CD4-positive, alpha-beta T cell treated with Interleukin-6 for 4 hours (primary cell): ENCODE data around the gene IPO7.

Source experiments
- DNase-seq: peaks from one replicate; pipeline ENCODE4 v3.0.0-alpha.2; 2020; ENCODE audit warnings: mixed read lengths

The IPO7 gene

DNA sequence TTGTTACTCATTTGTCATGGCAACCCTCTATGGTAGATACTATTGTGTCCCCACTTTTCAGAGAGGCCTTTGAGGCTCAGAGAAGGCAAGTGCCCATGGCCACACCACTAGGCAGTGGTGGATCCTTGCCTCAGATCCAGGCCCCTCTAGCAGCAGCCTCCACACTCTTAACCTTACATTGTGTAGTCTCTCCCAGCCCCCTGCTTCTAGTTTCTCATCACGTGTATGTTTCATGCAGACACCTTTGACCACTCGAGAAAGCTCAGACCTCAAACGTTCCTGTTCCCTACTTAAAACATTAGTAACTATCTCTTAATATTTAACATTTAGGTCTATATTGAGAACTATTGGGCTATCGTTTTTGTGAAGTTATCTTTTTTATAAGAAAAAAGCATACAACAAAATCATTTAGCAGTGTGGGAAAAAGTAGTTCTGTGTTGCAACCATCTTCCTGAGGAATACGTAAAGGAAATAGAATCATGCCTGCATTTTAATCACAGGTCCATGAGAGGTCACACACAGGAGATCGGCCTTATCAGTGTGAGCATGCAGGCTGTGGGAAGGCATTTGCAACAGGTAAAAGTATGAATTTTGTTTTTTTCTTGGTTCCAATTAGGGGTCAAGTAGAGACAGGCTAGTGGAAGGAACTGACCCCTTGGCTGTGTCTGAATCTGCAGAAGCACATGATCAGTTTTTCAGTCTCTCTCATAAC lies 111.5 kb downstream of the IPO7 start:
- no peak for DNase-seq
